Activated gamma-delta T cell (primary cell): ENCODE data around the gene ARHGEF37.
"Not testable (repeated sequence)": the region's sequence is repeated elsewhere in the genome, so short reads cannot be mapped to it uniquely, and the experiment has no call there.

Experiments
- DNase-seq: peaks from one replicate; lab custom pipeline; 2025; lab: John Stamatoyannopoulos, UW

ARHGEF37 gene

GRCh38 chr5:149646564-149646963 lies 65.3 kb downstream of the ARHGEF37 start:
- no peak for DNase-seq

DNA sequence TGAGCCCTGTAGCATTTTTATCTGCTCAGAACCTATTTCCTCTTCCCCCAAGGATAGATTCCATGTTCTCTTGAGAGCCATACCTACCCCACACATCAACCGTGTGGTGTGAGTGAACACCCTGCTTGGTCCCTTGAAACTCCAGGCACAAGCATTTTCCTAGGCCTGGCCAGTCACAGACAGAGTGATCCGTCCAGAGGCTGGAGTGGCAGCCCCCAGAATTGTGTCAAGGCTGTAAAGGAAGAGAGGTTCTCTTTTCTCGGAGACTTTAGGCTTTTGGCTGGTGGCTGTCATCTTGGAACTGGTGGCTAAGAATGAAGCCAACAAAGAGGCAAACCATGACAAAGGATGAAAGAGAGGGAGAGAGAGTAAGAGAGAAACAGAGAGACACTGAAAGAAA lies 66.0 kb downstream of the ARHGEF37 start:
- DNase-seq = no peak

- not testable (repeated sequence) for DNase-seq
Measured at GRCh38 chr5:149648464-149649393, 67.4 kb downstream of the ARHGEF37 start.

- DNase-seq = not testable (repeated sequence)
Measured at GRCh38 chr5:149649730-149650129, 68.4 kb downstream of the ARHGEF37 start.

GRCh38 chr5:149651686-149652085 lies 70.4 kb downstream of the ARHGEF37 start:
- no peak for DNase-seq

DNA sequence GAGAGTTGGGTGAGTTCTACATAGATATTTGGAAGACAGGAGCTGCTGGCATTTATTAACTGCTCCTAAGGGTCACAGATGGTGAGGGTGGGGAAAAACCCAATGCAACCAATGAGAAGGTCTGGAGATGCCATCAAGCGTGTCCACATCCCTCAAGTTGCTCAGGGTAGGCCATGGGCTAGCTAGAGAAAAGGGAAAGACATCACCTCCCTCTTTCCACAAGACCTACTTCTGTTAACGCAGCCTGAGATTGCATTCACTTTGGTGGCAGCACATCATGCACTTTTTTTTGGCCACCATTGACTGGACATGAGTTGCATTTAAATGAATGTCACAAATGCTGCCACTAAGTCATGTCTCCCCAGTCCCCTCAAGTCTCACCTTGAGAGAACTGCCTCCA lies 71.4 kb downstream of the ARHGEF37 start:
- no peak for DNase-seq

DNA sequence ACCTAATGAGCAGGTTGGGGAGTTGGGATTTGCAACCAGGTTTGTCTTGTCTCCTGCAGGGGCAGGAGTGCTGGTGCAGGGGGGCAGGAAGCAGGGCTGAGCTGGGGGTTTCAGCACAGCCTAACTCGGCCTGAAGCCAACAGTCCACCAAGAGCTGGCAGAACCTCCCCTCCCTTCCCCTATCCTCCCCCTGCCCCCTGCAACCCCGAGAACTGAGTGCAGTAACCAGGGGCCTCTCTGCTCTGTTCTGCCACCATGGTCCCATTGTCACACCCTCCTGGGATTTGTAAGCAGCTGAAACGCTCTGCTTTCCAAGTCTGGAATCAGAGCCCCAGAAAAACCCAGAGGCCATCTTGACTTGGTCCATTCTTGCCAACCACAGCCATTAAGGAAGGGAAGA lies 72.9 kb downstream of the ARHGEF37 start:
- DNase-seq = no peak

DNA sequence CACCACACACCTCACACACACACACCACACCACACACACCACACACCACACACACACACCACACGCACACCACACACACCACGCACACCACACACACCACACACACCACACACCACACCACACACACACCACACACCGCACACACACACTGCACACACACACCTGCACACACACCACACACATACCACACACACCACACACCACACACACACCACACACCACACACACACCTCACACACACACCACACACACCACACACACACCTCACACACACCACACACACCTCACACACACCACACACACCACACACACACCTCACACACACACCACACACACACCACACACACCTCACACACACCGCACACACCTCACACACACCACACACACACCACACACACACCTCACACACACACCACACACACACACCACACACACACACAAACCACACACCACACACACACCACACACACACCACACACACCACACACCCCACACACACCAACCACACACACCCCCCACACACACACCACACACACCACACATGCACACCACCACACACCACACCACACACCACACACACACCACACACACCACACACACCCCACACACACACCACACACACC lies 73.7 kb downstream of the ARHGEF37 start:
- no peak for DNase-seq

- no peak for DNase-seq
Measured at GRCh38 chr5:149656576-149657182, 75.4 kb downstream of the ARHGEF37 start.

- no peak for DNase-seq
Measured at GRCh38 chr5:149657324-149657723, 76.0 kb downstream of the ARHGEF37 start.

- DNase-seq = no peak
Measured at GRCh38 chr5:149658299-149658698, 77.0 kb downstream of the ARHGEF37 start.

GRCh38 chr5:149664083-149664482 lies 82.8 kb downstream of the ARHGEF37 start:
- no peak for DNase-seq

DNA sequence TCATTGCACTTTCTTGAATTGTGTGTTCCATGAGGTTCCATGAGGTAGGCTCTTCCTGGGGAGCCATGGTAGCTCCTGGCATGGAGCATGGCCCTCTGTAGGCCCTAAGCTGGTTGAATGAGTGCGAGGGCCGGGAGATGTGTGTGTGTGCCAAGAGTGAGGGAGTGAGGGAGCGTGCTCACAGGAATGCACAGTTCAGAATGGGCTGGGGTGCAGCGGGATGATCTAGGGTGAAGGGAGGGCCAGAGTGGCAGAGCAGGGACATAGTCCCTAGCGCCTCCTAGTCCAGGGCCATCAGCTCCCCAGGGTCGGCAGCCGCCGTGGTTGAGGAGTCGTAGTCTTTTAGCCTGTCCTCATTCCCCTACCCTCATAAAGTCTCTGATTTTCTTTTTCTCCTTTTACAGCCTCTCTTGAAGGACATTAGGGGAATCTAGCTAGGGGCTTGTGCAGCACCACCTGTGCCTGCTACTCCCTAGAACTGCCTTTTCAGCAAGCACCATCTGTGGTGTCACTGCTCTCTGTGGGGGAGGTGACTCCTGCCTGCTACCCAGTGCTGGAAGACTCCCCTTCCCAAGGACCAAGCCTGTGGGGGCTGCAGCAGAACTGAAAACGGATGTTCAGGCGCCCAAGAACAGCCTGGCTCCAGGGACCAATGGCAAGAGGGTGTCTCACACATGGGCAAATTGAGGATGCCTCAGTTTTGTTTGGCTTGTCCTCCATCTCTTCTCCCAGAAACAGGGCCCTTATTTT lies 83.5 kb downstream of the ARHGEF37 start:
- DNase-seq = no peak

GRCh38 chr5:149665416-149666175 lies 84.3 kb downstream of the ARHGEF37 start:
- no peak for DNase-seq

DNA sequence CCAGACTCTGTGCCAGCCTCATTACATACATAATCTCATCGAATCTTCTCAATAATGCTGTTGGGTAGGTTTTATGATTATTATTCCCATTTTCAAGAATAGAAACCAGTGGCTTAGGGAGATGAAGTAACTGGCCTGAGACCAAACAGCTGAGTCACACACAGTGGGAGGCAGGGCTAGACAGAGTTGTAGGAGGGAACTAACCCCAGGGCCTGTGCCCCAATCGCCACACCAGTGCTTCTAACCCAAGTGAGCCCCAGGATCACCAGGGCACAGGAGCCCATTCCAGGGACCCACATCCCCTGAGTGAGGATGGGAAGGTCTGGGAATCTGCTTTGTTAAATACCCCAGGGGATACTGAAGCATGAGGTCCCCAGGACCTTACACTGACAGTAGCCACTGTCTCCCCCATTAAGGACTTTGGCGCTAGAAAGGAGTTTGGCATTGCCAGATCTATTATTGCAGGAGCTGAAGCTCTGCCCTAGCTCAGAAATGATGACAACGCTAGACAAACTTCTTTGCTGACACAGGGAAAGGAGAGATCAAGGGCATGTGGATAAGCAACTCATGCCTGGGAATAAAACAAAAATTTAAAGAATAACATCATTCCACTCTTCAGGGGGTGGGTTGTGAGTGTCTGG lies 85.0 kb downstream of the ARHGEF37 start:
- no peak for DNase-seq

- DNase-seq = no peak
Measured at GRCh38 chr5:149667084-149667828, 86.0 kb downstream of the ARHGEF37 start.

GRCh38 chr5:149667829-149668330 lies 86.6 kb downstream of the ARHGEF37 start:
- no peak for DNase-seq

- not testable (repeated sequence) for DNase-seq
Measured at GRCh38 chr5:149669273-149669672, 88.0 kb downstream of the ARHGEF37 start.

DNA sequence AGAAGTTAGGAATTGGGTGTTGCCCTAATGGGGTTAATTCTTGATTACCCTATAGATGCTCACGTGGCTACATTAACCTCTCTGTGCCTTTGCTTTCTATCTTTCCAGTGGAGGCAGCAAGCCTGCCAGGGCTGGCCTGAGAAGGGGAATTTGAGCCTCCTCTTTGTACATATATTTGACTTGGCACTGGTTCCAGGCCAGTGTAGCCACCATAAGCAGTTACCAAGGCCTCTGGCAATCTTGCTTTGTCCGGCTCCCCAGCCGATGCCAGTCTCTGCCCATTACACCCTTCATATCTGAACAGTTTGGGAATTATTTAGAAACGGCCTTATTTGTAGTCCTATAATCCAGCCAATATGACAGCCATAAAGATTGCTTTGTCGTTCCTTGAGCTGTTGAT lies 90.2 kb downstream of the ARHGEF37 start:
- DNase-seq = no peak
